K562 (cell line): Measurements from ENCODE around the gene CSH1. TPM values are rescaled to one million over a fixed set of nuclear protein-coding genes. Genes with fewer than 3 reads are reported as not detected.
A peak's percentile ranks its signal among the peaks of the same experiment; 100 is the strongest.
"Not testable (repeated sequence)": the region's sequence is repeated elsewhere in the genome, so short reads cannot be mapped to it uniquely, and the experiment has no call there.

Experiments
- ATAC-seq: fragments of 200-7000 bp; cut with Tn5 transposase; 3 replicates; pipeline ENCODE4 v1.9.1; 2020; ENCODE audit warnings: moderate library complexity
- BruUV-seq: library from RNA; stranded (reverse); fragments of 400-500 nt; replicated peaks from 2 replicates; lab custom pipeline; 2021; lab: Mats Ljungman, UMichigan
- CTCF ChIA-PET: fragments of 300-600 bp; formaldehyde crosslinking; extraction: SDS; loops from one replicate; lab custom pipeline; 2021; ENCODE audit warnings: low intra/inter-chr PET ratio; lab: Yijun Ruan, JAX
- POLR2A ChIA-PET: fragments of 300-600, 350-650 bp; sonication (Branson Sonifier 250); formaldehyde crosslinking; extraction: SDS; loops from one replicate; lab custom pipeline; 2021; ENCODE audit warnings: antibody characterized with exemption, inconsistent platforms; lab: Yijun Ruan, JAX
- DNase-seq, 4 experiments: peaks; one replicate each; pipeline versions ENCODE4 v3.0.0 to v3.0.0-alpha.2; 2011 to 2018; ENCODE audit warnings: low spot score in 3 of 4, mixed read lengths in 3 of 4; ENCODE audit errors: extremely low read depth in 1 of 4
- FAIRE-seq: peaks from 2 replicates; lab custom pipeline; 2011; peaks lifted over from hg19 to GRCh38; lab: Jason Lieb, UNC
- H2AFZ ChIP-seq: 2 replicates; pipeline ENCODE4 v1.6.0; 2011; ENCODE audit warnings: low read depth, low read length, control low read depth, inconsistent platforms
- H3K27ac ChIP-seq: fragments of 200-600 bp; 3 replicates; pipeline ENCODE4 v1.8.0; 2011; ENCODE audit warnings: low read depth, mild to moderate bottlenecking, control low read depth, inconsistent platforms, low read length, moderate library complexity, mixed read lengths; ENCODE audit errors: extremely low read depth
- H3K27me3 ChIP-seq, 2 experiments: fragments of 300-600 bp in 1 of 2; 2 replicates in 1 of 2; 3 replicates in 1 of 2; pipeline versions ENCODE4 v1.6.0 to v1.8.0; 2011; ENCODE audit warnings: inconsistent platforms in 2 of 2, low read length in 2 of 2, mild to moderate bottlenecking in 1 of 2, mixed read lengths in 1 of 2, moderate library complexity in 1 of 2; ENCODE audit not compliant: control insufficient read depth in 2 of 2, insufficient read depth in 2 of 2
- H3K36me3 ChIP-seq: fragments of 300-600 bp; 3 replicates; pipeline ENCODE4 v1.8.0; 2011; ENCODE audit warnings: mild to moderate bottlenecking, low read length, inconsistent platforms; ENCODE audit not compliant: control insufficient read depth, insufficient read depth
- H3K4me1 ChIP-seq, 2 experiments: fragments of 200-600 bp in 1 of 2; replicated peaks in 1 of 2; 2 replicates in 1 of 2; 3 replicates in 1 of 2; pipeline versions ENCODE4 v1.5.1 to v1.8.0; 2011; ENCODE audit warnings: inconsistent platforms in 2 of 2, low read length in 2 of 2, mild to moderate bottlenecking in 1 of 2, mixed read lengths in 1 of 2, moderate library complexity in 1 of 2; ENCODE audit not compliant: control insufficient read depth in 2 of 2, insufficient read depth in 2 of 2
- H3K4me2 ChIP-seq: 2 replicates; pipeline ENCODE4 v1.6.1; 2011; ENCODE audit warnings: low read length, control low read depth, inconsistent platforms, mixed read lengths; ENCODE audit not compliant: insufficient read depth
- H3K4me3 ChIP-seq: fragments of 200-600 bp; sonication (generic), shearing (Covaris generic); 2 replicates; pipeline ENCODE4 v1.5.1; 2016; ENCODE audit warnings: control low read depth, inconsistent platforms
- H3K79me2 ChIP-seq: fragments of 200-600 bp; 3 replicates; pipeline ENCODE4 v1.8.0; 2011; ENCODE audit warnings: low read length, inconsistent platforms; ENCODE audit not compliant: control insufficient read depth, insufficient read depth
- H3K9ac ChIP-seq, 2 experiments: 2 replicates each; pipeline versions ENCODE4 v1.6.0 to v1.6.1; 2011; ENCODE audit warnings: low read depth in 2 of 2, low read length in 2 of 2, control low read depth in 1 of 2, inconsistent platforms in 1 of 2, mild to moderate bottlenecking in 1 of 2, mixed read lengths in 1 of 2; ENCODE audit not compliant: insufficient read depth in 1 of 2
- H3K9me1 ChIP-seq: one replicate; pipeline ENCODE4 v1.6.0; 2011; ENCODE audit warnings: inconsistent platforms, mild to moderate bottlenecking, low read length, moderate library complexity; ENCODE audit not compliant: control insufficient read depth, insufficient read depth
- H3K9me3 ChIP-seq: replicated peaks from 2 replicates; pipeline ENCODE4 v1.5.1; 2011; ENCODE audit warnings: low read depth, low read length, inconsistent platforms; ENCODE audit not compliant: control insufficient read depth, insufficient read depth
- H4K20me1 ChIP-seq: replicated peaks from 2 replicates; pipeline ENCODE4 v1.6.1; 2011; ENCODE audit warnings: low read length, inconsistent platforms, mixed read lengths; ENCODE audit not compliant: control insufficient read depth, insufficient read depth
- MEIS2 ChIP-seq: fragments of 450-650 bp; IDR thresholded peaks from 2 replicates; pipeline ENCODE4 v1.6.1; 2014; ENCODE audit warnings: mild to moderate bottlenecking; ENCODE audit not compliant: partially characterized antibody
- RAD21 ChIP-seq, 2 experiments: fragments of 250-450 bp in 1 of 2; fragments of 450-650 bp in 1 of 2; sonication (Bioruptor Pico) in 1 of 2; formaldehyde crosslinking in 1 of 2; IDR thresholded peaks in 1 of 2; conservative IDR thresholded peaks in 1 of 2; 2 replicates each; pipeline versions ENCODE4 v1.4.0 to v1.8.0; 2020 to 2022; ENCODE audit warnings: mild to moderate bottlenecking in 2 of 2, moderate library complexity in 1 of 2
- WGBS: fragments of 100-300 bp; shearing (Covaris generic); methylation state at CpG from one replicate; pipeline ENCODE4 v1.1.6; 2016; ENCODE audit warnings: low coverage, mixed read lengths; ENCODE audit not compliant: insufficient coverage; ENCODE audit errors: missing lambda C conversion rate; 5-methylcytosine and 5-hydroxymethylcytosine counted together
- in situ Hi-C: fragments of 300-500 bp; cut with MboI; formaldehyde crosslinking; loops from 4 replicates; pipeline ENCODE4 v1.15.0; 2018; ENCODE audit warnings: inconsistent platforms, mixed read lengths
- intact Hi-C: fragments of 100-400 bp; cut with micrococcal nuclease; formaldehyde crosslinking; loops from 2 replicates; pipeline ENCODE4 v1.14.2; 2022
- polyA plus RNA-seq, 8 experiments: library from polyadenylated mRNA; depleted of rRNA in 4 of 8; stranded (reverse) in 5 of 8; unstranded in 3 of 8; fragments of >200 nt; fragmentation: Nextera tagmentation in 2 of 8; fragmentation: Illumina TruSeq in 1 of 8; extraction: Ambion mirVana in 2 of 8; extraction: Trizol in 1 of 8; gene quantifications; 2 replicates each; pipeline versions ENCODE4 v1.2.1 to v1.2.3, GENCODE V29; 2011 to 2014; ENCODE audit warnings: inconsistent platforms in 1 of 8, missing spikeins in 1 of 8
- total RNA-seq, 7 experiments: library from RNA; depleted of rRNA in 6 of 7; stranded (reverse); fragments of >200 nt in 6 of 7; fragmentation: Illumina TruSeq in 2 of 7; extraction: Trizol in 2 of 7; gene quantifications; 2 replicates each; pipeline versions ENCODE4 v1.2.1 to v1.2.3, GENCODE V29; 2011 to 2021; ENCODE audit warnings: low replicate concordance in 1 of 7
- TF ChIP-seq, protein P1 (sequence below), 3 experiments: IDR thresholded peaks in 2 of 3; conservative IDR thresholded peaks in 1 of 3; 2 replicates each; pipeline ENCODE4 v1.5.1; 2011 to 2012; ENCODE audit warnings: low read length in 3 of 3, mild to moderate bottlenecking in 3 of 3, control low read depth in 2 of 3, improper control_type of control experiment in 1 of 3, inconsistent platforms in 1 of 3, low read depth in 1 of 3, mixed read lengths in 1 of 3, moderate library complexity in 1 of 3; ENCODE audit not compliant: insufficient read depth in 2 of 3
- TF ChIP-seq, protein P2 (sequence below), 2 experiments: IDR thresholded peaks in 1 of 2; conservative IDR thresholded peaks in 1 of 2; 2 replicates each; pipeline ENCODE4 v1.6.1; 2016; ENCODE audit warnings: low read depth in 2 of 2, mild to moderate bottlenecking in 1 of 2, missing compliant biosample characterization in 1 of 2, missing genetic modification characterization in 1 of 2, moderate library complexity in 1 of 2
- TF ChIP-seq, protein P3 (sequence below): fragments of 450-650 bp; IDR thresholded peaks from 2 replicates; pipeline ENCODE4 v1.6.1; 2016

Gene CSH1
- total and polyA plus RNA-seq, 9 of the 15 experiments (the other 6 are each of a cell fraction or from before 2014, with no cell fraction given): not detected

DNA sequence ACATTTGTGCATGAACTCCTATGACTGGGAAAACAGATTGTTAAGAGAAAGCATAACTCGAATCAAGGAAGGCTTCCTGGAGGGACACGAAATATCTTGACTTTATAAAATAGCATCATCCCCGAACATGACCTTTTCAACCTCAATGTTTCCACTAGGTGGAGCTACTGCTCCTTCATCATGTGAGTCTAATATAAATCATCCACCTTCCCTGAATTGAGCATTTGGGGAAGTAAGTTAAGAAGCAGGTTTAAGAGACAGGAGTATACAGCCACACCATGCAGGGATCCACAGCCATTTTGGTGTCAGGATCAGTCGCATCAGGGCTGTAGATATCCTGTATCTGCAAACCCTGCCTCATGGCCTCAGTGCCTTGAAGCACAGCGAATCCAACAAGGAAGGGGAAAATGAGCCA is 7.4 kb upstream of the CSH1 start:
- H3K4me3 ChIP-seq, H3K36me3 ChIP-seq, H3K9ac ChIP-seq, FAIRE-seq, H3K4me2 ChIP-seq, in situ Hi-C loops, DNase-seq, BruUV-seq, H3K4me1 ChIP-seq, H3K9me1 ChIP-seq, H3K27ac ChIP-seq, H3K79me2 ChIP-seq, H3K9me3 ChIP-seq, H4K20me1 ChIP-seq, POLR2A ChIA-PET, H2AFZ ChIP-seq: not testable (repeated sequence)
- CTCF ChIA-PET: interaction anchor here (1.1 kb wide), 1 partner anchor 230 kb away, joined by 4 read pairs; no protein-coding TSS in a partner anchor
- 18% methylated on average over 5 of the region's 5 CpGs for WGBS
- TF ChIP-seq, protein P1, sequence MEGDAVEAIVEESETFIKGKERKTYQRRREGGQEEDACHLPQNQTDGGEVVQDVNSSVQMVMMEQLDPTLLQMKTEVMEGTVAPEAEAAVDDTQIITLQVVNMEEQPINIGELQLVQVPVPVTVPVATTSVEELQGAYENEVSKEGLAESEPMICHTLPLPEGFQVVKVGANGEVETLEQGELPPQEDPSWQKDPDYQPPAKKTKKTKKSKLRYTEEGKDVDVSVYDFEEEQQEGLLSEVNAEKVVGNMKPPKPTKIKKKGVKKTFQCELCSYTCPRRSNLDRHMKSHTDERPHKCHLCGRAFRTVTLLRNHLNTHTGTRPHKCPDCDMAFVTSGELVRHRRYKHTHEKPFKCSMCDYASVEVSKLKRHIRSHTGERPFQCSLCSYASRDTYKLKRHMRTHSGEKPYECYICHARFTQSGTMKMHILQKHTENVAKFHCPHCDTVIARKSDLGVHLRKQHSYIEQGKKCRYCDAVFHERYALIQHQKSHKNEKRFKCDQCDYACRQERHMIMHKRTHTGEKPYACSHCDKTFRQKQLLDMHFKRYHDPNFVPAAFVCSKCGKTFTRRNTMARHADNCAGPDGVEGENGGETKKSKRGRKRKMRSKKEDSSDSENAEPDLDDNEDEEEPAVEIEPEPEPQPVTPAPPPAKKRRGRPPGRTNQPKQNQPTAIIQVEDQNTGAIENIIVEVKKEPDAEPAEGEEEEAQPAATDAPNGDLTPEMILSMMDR (IDR thresholded peaks at IDR 0.05 in 2 of 3, conservative IDR thresholded peaks at IDR 0.05 in 1 of 3; ENCODE audit: insufficient read depth in 2 of 3, low read depth in 1 of 3, low read length in 3 of 3): peak in 2 of 3 experiments; percentile 34 to 46; a peak in 3 of 6 replicates
- peak in 1 of 2 experiments; percentile 46; a peak in 2 of 4 replicates for TF ChIP-seq RAD21 (CRISPR knock-in tag; conservative IDR thresholded peaks at IDR 0.05 in 1 of 2, IDR thresholded peaks at IDR 0.05 in 1 of 2)
- TF ChIP-seq MEIS2: peak; percentile 76
- TF ChIP-seq, protein P2, sequence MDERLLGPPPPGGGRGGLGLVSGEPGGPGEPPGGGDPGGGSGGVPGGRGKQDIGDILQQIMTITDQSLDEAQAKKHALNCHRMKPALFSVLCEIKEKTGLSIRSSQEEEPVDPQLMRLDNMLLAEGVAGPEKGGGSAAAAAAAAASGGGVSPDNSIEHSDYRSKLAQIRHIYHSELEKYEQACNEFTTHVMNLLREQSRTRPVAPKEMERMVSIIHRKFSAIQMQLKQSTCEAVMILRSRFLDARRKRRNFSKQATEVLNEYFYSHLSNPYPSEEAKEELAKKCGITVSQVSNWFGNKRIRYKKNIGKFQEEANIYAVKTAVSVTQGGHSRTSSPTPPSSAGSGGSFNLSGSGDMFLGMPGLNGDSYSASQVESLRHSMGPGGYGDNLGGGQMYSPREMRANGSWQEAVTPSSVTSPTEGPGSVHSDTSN (CRISPR knock-in tag; IDR thresholded peaks at IDR 0.05; ENCODE audit: low read depth): not testable (repeated sequence)
- TF ChIP-seq, protein P2 (tag; conservative IDR thresholded peaks at IDR 0.05; ENCODE audit: low read depth): peak; percentile 79
- TF ChIP-seq, protein P3, sequence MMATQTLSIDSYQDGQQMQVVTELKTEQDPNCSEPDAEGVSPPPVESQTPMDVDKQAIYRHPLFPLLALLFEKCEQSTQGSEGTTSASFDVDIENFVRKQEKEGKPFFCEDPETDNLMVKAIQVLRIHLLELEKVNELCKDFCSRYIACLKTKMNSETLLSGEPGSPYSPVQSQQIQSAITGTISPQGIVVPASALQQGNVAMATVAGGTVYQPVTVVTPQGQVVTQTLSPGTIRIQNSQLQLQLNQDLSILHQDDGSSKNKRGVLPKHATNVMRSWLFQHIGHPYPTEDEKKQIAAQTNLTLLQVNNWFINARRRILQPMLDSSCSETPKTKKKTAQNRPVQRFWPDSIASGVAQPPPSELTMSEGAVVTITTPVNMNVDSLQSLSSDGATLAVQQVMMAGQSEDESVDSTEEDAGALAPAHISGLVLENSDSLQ: peak; percentile 50
- H3K27me3 ChIP-seq: peaks cover 0 to 19% of the 10 kb centered on the region in 2 experiments; a peak in 4 of 5 replicates
- intact Hi-C loops: loop anchor here (10.0 kb wide), 1 partner anchor 511 kb away; no protein-coding TSS in a partner anchor
- peak; percentile 75 for ATAC-seq

DNA sequence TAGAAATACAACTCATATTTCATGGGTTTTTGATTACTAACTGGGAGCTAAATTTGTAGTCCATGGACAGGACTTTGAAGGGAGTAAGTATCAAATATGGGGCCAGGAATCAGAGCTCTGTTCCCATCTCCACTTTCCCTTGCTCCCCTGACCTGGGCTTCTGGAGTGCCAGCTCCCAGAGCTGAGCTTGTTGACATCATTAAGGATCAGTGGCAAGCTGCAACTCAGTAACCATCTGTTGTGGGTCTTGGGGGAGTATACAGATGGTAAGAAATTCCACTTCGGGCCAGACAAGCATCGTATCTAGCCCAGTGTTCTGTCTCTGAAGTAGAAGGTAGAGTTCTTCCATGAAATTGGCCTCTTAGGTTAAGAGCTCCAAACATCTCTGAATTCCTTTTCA is 5.6 kb upstream of the CSH1 start:
- DNase-seq, H3K27ac ChIP-seq, BruUV-seq, H4K20me1 ChIP-seq, H3K9ac ChIP-seq, H3K4me1 ChIP-seq, H3K36me3 ChIP-seq, ATAC-seq, in situ Hi-C loops, H3K4me3 ChIP-seq, H3K9me3 ChIP-seq, H3K79me2 ChIP-seq, H3K9me1 ChIP-seq, FAIRE-seq, H2AFZ ChIP-seq, H3K4me2 ChIP-seq: not testable (repeated sequence)
- ChIA-PET CTCF (interaction anchor here (0.6 kb wide), 1 partner anchor 380 kb away, joined by 3 read pairs; no protein-coding TSS in a partner anchor), POLR2A (interaction anchor here (1.1 kb wide), 1 partner anchor 9 kb away, joined by 3 read pairs; no protein-coding TSS in a partner anchor)
- 0% methylated on average over 2 of the region's 2 CpGs for WGBS
- peaks cover 0 to 22% of the 10 kb centered on the region in 2 experiments; a peak in 4 of 5 replicates for H3K27me3 ChIP-seq
- intact Hi-C loops: loop anchor here (10.0 kb wide), 1 partner anchor 513 kb away; no protein-coding TSS in a partner anchor
